Measurements from ENCODE around the gene PSG5.
"Not testable (repeated sequence)": the region's sequence is repeated elsewhere in the genome, so short reads cannot be mapped to it uniquely, and the experiment has no call there.

DNA sequence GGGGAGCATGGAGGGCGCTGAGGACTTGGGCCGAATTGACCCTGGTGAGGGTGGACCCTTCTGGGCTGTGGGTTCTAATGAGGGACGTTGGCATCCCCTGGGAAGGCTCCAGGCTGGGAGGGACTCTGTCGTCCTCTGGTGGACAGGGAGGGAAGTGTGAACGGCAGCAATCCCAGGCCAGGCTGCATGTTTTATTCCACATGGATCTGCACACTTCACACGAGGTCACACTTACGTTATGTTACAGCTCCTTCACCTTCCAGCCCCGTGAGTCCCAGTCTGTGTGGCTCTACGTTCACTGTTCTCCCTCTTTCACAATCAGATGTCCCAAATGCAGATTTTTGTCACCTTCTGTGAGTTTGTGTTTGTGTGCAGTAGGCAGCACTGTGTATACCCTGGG lies 1.8 kb upstream of the PSG5 start:
- TF ChIP-seq, protein P1, sequence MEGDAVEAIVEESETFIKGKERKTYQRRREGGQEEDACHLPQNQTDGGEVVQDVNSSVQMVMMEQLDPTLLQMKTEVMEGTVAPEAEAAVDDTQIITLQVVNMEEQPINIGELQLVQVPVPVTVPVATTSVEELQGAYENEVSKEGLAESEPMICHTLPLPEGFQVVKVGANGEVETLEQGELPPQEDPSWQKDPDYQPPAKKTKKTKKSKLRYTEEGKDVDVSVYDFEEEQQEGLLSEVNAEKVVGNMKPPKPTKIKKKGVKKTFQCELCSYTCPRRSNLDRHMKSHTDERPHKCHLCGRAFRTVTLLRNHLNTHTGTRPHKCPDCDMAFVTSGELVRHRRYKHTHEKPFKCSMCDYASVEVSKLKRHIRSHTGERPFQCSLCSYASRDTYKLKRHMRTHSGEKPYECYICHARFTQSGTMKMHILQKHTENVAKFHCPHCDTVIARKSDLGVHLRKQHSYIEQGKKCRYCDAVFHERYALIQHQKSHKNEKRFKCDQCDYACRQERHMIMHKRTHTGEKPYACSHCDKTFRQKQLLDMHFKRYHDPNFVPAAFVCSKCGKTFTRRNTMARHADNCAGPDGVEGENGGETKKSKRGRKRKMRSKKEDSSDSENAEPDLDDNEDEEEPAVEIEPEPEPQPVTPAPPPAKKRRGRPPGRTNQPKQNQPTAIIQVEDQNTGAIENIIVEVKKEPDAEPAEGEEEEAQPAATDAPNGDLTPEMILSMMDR (IDR thresholded peaks at IDR 0.05): not testable (repeated sequence)
- not testable (repeated sequence) for TF ChIP-seq POLR2A (IDR thresholded peaks at IDR 0.05)

All from ovary (tissue), 3 donors.